HG03196 (cell line): Measurements from ENCODE around the gene CAMTA1.
A peak's percentile ranks its signal among the peaks of the same experiment; 100 is the strongest.
"Not testable (repeated sequence)": the region's sequence is repeated elsewhere in the genome, so short reads cannot be mapped to it uniquely, and the experiment has no call there.

ENCODE experiments used
- ATAC-seq: cut with Tn5 transposase; IDR thresholded peaks from one replicate; pipeline ENCODE4 v1.9.1; 2021; ENCODE audit not compliant: unreplicated experiment

Gene CAMTA1

DNA sequence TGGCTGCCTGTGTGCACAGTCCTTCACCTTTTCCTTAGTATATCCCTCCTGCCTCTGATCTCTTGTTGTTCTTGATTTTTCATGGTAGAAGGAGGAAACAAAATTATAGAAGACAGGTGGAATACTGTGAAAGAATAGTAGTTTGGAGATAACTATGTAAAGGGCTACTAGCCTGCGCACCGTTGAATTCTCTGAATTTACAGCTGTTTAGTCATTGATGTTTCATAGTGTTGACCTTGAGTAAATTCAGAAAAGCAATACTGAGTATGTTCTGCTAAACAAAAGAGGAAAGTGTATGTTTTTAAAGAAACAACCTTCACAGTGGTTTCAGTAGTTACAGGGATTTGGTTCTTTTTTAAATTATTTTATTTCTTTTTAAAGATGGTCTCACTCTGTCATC lies 18.1 kb downstream of the CAMTA1 start:
- ATAC-seq, result no peak

DNA sequence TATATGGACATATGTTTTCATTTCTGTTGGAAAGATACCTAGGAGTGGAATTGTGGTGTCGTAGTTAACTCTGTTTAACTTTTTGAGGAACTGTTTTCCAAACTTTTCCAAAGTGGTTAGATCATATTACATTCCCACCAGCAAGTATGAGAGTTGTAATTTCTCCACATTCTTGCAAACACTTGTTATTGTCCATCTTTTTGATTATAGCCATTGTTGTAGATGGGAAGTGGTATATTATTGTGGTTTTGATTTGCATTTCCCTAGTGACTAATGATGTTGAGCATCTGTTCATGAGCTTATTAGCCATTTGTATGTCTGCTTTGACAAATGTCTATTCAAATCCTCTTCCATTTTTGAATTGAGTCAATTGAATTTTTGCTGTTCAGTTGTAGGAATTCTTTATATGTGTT lies 19.8 kb downstream of the CAMTA1 start:
- ATAC-seq, result no peak

DNA sequence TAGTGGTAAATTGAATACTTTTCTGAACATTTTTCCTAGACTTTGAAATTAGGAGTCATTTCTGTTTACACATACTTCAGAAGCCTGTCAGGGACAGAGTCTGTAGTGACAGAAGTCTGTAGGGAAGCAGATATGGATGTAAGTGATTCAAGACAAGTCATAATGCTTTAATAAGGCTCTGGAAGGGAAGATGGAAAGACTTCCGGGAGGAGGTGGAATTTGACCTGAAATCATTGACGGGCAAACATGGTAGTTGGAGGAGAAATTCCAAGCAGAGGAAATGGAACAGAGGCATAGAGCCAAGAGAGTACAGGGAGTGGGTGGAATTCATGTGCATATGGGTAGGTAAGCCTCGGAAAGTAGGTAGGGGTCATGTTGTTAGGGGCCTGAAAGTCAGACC lies 22.5 kb downstream of the CAMTA1 start:
- no peak for ATAC-seq

DNA sequence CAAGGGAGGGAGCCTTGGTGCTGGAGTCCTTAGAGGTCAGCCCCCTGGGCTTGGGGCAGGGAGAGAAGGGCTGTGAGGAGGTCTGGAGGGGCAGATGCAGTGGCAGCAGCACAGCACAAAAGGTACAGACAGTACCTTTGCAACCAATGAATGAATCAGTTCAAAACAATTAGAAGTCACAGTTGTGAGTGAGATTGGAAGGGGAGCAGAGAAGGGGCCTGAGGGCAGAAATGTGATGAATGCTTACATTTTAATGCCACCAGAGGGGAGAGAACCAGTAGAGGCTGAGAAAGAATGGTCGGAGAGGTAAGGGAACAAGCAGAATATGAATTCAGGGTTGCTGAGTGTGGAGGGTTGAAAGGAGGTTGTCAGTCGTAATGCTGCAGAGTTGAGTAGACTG lies 24.2 kb downstream of the CAMTA1 start:
- ATAC-seq, result no peak

DNA sequence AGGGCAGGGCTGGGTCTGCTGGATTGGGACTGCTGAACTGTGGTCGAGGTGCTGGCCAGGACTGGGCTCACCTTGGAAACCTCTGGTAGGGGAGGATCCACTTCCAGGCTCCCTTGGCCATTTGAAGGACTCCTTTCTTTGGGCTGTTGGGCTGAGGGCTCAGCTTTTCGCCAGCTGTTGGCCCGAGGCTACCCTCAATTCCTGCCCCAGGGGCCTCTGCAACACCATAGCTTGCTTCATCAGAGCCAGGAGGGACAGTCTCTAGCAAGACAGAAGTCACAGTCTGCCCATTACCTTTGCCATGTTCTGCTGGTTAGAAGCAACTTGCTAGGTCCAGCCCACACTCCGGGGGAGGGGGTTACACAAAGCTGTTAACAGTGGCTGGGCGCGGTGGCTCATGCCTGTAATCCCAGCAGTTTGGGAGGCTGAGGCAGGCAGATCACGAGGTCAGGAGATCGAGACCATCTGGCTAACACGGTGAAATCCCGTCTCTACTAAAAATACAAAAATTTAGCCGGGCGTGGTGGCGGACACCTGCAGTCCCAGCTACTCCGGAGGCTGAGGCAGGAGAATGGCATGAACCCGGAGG lies 25.0 kb downstream of the CAMTA1 start:
- ATAC-seq, result not testable (repeated sequence)

DNA sequence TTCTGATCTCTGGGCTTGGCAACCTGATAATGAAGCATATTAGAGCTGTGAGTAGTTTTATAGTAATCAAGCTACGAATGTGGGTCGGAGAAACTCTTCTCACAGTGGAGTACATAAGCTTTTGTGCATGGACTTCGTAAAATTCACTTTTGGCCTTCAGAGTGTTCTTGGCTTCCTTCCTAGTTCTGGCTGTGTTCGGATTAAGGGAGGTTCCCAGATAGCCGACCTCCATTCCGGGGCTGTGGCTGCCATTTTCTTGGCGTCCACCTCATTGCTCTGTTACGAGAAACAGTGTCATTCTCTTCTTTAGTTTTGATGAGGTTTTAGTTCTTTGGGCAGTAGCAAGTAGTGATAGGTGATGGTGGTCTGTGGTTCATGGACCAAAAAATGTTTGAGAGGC lies 26.3 kb downstream of the CAMTA1 start:
- no peak for ATAC-seq

DNA sequence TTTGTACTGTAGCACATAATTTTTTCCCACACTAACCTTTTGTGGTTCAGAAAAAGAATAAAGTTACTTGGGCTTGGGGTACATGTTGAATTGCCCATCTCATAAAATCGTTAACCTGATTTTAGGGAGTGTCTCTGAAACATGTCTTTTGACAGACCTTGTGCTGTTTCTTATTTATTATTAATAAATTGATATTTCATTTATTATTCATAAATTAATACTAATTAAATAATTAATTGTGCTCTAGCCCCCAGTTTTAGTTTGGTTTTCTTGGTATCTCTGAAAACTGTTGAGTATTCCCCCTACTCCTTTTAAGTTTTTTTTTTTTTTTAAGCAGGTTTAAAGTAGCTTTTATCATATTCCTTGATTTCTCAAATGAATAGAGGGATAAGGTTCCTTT lies 27.9 kb downstream of the CAMTA1 start:
- no peak for ATAC-seq

DNA sequence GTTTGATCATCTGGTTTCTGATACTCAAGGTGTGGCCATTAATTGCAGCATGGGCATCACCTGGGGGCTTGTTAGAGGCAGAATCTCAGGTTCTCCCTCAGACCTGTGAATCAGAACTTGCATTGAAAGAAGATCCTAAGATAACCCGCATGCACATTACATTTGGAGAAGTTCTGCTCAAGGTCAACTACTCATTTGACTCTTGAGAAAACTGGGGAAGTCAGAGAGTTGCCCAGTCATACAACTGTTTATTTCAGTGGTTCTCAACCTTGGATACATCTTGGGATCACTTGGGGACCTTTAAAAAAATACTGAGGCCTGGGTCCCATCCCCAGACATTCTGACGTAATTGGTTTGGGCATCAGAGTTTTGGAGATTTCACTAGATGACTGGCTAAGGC lies 30.5 kb downstream of the CAMTA1 start:
- ATAC-seq, result no peak

DNA sequence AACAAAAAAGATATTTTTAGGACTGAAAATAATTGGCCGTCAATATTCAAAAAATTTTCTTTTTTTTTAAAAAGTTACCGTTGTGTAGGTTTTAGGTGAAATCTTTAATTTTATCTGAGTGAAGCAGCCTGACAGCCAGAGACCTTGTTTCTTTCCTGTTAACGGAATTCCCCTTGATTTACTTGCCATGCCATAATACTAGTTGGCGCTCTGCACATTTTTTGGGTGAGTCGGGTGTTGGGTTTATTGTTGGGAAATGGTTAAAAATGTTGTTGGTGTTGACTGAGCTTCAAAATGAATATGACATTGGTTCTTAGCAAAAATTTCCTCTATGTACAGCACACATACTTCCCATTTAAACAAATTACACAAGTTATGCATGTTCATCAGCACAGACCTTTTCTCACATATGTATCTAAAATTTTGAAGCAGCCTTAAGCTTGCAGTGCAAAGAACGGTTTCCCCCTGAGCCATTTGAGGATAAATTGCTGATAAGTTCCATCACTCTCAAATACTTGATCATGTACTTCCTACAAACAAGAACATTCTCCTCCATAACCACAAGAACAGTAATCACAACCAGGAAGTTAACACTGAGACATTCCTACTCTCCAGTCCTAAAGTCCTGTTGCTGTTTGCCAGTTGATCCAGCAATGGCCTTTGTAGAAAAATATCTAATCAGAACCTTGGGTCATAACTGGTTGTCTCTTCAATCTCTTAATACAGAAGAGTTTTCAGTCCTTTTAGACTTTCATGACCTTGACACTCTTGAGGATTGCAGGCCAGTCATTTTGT lies 34.2 kb downstream of the CAMTA1 start:
- no peak for ATAC-seq

DNA sequence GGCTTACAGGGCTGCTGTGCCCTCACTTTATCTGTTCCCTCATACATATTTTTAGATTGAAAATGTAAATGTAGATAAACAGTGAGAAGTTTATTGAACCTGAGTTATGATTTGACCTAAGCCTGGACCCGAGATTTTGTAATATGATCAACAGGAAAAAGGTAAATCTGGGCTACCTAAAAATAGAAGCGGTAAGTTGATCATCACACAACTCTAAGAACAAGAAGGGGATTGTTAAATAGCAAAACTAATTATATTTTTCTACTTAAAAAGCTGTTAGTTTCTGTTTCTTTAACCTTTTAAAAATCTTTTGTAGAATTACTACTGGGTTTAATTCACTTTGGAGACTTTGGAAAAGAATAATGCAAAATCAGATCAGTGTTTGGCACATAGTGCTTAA lies 35.6 kb downstream of the CAMTA1 start:
- no peak for ATAC-seq

DNA sequence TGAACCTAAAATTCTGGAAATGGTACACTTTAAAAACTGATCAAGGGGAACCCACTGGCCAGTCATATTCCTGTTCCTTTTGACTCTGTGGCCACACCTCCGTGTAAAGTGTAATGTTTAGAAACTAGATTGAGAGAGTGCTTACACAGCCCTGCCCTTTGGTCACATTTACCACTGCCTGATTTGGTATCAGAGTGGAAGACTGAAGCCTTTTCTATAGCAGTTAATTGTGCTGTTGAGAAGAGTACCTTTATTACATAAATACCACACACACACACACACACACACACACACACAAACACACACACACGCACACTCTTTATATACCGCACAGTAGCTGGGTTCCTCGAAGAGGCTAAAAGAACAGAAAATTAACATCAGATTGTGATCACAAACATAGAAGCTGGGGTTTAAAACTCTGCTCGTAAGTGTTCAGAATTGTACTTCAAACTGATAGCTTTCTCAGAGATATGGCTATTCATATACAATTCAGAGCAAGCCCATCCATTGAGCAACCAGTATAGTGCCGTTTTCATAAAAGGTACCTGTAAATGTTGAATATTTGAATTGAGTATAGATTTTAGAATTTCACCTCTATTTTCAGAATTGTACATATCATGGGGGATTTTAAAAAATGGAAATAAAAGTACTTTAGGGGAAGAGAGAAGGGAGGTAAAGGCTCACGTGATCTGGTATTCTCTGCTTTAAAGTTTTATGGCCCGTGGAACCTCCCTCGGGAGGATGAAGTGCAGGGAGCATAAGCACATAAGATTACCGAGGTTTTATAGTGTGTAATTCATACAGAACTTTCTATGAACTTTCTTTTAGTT lies 37.5 kb downstream of the CAMTA1 start:
- peak; percentile 74 for ATAC-seq

DNA sequence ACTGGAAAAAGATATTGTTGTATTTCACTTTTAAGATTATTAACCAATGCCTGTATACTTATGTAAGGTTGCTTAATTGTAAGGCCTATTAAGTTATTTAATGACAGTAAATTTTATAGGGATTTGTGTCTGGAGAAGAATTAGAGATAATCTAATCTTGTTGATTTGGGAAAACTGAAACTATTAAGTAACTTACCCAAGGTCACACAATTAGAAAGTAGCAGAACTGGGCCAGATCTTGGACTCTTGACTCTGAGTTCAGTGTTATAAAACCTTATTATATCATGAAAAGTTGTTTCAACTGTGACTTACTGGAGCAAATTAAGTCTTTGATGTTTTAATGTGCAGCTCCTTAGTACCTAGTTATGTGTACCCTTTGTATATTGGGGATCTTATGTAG lies 38.5 kb downstream of the CAMTA1 start:
- no peak for ATAC-seq

DNA sequence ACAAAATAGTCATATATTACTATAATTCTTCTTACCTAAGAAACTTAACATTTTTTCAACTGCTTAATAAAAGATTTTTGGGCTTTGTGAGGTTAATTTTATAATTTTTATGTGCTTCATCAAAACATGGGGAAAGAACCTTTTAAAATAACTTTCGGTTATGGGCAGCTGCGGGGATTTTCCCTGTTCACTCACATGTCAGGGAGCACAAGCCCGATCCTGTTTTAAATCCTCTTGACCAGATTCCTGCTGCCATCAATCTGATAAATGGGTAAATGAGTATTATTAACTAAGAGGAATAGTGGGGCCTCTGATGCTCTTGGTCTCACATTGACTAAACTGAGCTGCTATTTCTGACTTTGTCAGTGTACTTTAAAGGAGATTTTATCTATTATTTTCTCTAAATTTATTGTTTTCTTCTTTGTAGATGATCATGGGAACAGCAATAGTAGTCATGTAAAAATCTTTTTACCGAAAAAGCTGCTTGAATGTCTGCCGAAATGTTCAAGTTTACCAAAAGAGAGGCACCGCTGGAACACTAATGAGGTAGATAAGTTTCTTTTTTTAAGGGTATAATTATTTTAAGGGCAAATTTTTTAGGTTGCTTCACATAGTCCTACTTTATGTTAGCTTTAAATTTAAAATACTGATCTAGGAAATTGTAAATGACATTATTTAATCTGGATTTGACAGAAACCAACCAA lies 39.6 kb downstream of the CAMTA1 start:
- no peak for ATAC-seq

DNA sequence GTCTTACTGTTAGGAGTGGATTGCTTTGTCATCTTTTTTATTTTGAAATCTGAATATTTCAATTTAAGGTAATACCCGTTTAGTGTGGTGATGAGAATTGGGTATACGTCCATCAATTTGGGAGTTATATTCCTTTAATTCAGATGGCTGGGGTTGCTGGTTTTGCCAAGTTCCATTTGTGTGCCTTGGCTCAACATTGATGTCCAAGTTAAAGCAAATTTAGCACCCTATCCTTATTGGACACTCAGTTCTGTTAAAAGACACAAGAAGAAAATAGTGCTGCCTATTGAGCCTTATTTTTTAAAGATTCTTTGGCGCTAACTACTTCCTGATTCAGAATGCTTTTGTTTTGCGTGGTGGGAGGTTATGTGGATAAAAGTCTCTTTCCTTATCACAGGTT lies 40.6 kb downstream of the CAMTA1 start:
- no peak for ATAC-seq

DNA sequence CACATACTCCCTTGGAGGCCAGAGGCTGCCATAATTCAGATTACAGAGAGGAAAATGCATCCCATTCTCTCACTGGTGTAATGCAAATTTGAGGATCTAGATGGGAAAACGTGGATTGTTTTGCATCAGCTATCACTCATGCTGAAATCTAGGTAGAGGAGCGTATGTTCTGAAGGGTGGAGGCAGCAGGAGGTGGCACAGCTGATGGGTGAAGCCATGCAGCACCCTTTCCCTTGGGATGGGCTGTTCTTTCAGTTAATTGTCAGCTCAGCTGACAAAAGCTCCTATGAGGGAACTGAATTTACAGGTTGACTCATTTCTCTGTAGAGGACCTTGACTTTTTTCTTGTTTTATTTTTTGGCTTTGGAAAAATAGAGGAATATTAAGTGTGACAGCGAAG lies 41.8 kb downstream of the CAMTA1 start:
- no peak for ATAC-seq

DNA sequence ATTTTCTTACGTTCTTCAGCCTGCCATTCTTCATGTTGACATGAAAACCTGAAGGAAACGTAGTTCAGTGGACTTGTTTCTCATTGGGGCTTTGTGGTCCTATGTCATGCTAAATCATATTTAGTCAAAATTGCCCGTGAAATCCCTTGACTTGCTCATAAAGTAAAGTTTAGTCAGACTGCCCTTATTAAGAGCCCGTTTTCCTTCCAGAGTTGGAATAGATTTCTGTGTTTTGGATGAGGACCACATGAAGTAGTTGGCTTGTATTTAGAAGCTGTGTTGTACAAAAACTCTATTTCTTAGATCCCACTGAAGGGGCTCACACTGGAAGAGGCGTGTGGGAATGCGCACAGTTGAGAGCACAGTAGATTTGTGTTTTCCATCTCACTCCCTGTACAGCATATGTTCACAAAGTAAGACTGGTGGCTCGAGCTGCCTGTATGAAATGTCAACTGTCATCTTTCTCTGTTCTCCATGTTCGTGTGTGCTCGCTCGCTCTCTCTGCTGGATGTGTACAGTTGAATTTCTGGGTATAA lies 42.4 kb downstream of the CAMTA1 start:
- no peak for ATAC-seq

DNA sequence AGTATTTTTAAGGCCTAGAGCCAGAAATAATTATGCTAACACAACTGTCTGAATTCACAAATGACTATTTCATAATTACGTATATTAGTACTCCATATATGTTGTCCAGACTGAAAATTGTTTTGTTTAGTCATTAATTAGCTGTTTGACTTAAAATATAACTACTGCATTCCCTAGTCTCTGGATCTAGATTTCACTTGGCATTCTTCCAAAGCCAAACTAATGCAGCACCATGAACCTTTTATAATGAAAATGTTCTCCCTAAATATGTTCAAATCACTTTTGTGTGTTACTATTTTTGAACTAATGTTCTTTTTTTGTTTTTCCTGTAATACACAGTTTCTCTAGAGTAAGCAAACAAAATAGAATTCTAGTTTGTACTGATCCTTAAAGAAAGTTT lies 46.1 kb downstream of the CAMTA1 start:
- no peak for ATAC-seq

DNA sequence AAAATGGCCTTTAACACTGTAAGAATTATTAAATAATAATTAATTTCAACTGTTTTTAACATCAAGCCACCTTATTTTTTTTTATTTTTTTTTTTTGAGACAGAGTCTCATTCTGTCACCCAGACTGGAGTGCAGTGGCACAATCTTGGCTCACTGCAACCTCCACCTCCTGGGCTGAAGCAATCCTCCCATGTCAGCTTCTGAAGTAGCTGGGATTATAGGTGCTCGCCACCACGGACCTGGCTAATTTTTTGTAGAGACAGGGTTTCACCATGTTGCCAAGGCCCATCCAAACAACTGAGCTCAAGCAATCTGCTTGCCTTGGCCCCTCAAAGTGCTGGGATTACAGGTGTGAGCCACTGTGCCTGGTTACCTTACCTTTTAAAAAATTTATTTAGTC lies 46.8 kb downstream of the CAMTA1 start:
- not testable (repeated sequence) for ATAC-seq

DNA sequence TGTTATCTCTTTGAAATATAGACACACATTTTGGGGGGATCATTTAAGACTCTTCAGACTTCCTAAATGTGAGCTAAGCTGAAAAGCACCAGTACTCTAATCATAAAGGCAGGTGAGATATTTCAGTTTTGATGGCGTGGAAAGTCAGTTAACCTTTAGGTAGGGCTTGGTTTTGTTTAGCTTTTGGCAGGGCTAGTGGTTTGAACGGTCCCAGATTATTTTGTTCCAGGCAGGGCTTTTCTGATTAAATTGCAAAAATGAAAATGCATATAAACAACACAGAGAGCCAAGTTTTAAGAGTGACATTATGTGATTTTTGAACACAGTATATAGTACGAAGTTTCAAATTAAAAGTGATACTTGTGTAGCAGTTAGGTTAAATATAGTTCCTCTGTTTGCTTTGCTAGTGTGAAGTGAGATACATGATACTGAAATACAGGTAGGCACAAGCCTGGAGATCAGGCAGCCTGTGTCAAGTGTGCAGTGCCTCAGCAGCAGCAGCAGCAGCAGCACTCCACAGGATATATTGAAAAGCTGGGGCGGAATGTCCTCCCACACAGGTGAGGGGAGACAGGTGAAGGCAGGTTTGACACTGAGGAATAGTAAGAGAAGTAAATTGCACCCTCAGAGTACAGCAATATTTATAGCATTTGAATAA lies 47.4 kb downstream of the CAMTA1 start:
- ATAC-seq, result no peak

DNA sequence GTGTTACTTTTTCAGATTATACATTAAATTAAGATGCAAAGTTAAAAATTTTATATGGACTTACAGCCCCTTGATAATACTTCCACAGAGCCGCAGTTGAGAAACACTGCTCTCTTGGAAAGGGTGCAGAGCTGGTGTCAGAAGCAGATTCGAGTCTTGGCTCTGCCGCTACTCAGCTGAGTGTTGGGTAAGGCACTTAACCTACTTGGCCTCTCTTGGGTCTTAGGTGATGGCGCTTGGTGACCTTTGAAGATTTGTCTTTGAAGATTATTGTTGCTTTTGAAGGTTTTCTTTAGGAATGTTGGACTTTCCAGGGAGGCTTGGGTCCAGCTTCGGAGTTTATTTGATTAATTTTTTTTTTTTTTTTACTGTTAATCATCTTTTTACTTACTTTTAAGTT lies 48.5 kb downstream of the CAMTA1 start:
- no peak for ATAC-seq

DNA sequence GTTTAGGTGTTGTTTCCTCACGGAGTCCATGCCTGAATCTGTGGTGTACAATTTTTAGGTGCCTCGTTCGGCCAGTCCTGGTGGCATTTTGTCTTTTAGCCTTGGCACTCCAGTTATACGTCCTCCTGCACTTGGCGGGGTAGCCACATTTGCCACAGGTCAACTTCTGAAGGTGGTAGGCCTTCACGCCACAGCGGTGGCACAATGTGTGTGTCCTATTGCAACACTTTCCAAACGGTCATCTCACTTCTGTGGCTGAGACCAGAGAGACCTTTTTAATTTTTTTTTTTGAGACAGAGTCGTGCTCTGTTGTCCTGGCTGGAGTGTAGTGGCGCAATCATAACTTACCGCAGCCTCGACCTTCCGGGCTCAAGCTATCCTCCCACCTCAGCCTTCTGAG lies 49.1 kb downstream of the CAMTA1 start:
- ATAC-seq, result no peak
